ENCODE data around the gene PDE10A. TPM values are rescaled to one million over a fixed set of nuclear protein-coding genes. Genes with fewer than 3 reads are reported as not detected.

Gene PDE10A
- total RNA-seq, 6 experiments from 2014 or later: 1.2 to 2.0 (median 1.6) TPM; not detected in 2

DNA sequence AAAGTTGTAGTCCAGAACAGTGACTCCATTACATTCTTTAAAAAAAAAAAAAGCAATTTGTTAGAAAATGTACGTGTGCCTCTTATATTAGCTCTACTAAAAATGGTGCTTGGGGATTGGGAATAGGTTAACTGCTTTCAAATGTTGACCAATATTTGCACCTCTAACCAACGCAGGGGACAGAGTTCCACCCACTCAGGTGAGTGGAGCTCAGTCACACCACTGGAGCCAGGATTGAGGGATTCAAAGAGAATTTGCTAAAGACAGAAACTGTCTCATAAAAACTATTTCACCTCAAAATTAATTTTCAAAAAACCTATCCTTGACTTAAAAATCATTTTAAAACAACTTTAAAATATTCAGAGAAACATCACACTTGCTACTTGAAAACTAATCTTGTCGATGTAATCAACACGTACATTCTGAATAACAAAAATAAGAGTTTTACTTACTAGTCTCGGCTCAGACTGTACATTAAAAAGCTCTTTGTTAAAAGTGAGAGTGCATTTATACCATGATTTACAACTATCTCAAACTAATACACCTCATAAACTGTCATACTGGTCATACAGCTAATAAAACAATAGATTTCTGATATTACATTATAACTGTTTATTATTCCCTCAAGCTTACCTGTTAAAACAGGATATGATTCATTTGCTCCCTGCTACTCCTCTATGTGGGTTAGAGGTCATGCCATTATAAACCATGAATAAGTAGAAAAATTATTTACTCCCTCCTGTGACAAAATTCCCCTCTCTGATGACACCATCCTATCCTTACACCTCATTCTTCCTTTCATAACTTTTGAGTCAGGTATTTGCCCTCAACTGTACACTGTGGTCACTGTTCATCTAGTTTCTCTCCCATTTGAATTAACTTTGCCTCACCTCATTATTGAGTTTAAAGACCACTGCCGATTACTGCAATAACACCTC is 88.6 kb downstream of the PDE10A start:
- no peaks in the 10 kb centered on the region for H3K27me3 Mint-ChIP-seq (ENCODE audit: insufficient read depth)
- no peak for DNase-seq
- H3K36me3 Mint-ChIP-seq (ENCODE audit: low read depth): peaks cover 6% of the 10 kb centered on the region; the same call in 1 of the 2 replicates
- H3K27ac Mint-ChIP-seq: no peak overlapping the region
- H3K4me1 Mint-ChIP-seq (ENCODE audit: low read depth): no peaks in the 10 kb centered on the region
- peaks cover 23% of the 10 kb centered on the region for H3K9me3 Mint-ChIP-seq
- TF ChIP-seq CTCF (IDR thresholded peaks at IDR 0.05): no peak
- no peak overlapping the region for H3K4me3 Mint-ChIP-seq

- Mint-ChIP-seq H3K4me1 (ENCODE audit: low read depth) (no peaks in the 10 kb centered on the region), H3K27me3 (ENCODE audit: insufficient read depth) (no peaks in the 10 kb centered on the region), H3K27ac (no peak overlapping the region), H3K9me3 (peaks cover 28% of the 10 kb centered on the region), H3K36me3 (ENCODE audit: low read depth) (peaks cover 6% of the 10 kb centered on the region; the same call in 1 of the 2 replicates), H3K4me3 (no peak overlapping the region)
- TF ChIP-seq CTCF (IDR thresholded peaks at IDR 0.05): no peak
- DNase-seq: no peak
Measured at GRCh38 chr6:165573671-165574070, 89.4 kb downstream of the PDE10A start.

DNA sequence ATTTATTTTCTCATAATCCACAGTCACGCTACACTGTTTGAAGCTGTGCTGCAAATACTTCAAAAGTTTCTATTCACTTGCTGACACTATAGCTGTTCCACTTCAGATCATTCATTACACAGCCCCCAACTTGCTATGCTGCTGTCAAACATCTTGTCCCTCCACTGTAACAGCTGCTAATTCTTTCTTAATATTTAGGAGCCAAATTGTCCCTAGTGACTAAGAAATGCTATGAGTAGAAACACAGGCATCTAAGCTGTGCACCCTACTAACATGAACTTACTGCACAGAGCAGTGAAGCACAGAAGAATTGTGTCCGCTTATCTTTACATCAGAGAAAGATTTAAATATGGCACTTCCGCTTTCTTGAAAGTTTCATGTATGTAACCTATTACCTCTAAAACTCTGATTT is 91.3 kb downstream of the PDE10A start:
- H3K36me3 Mint-ChIP-seq (ENCODE audit: low read depth): peaks cover 6% of the 10 kb centered on the region
- H3K4me3 Mint-ChIP-seq: no peak overlapping the region
- TF ChIP-seq CTCF (IDR thresholded peaks at IDR 0.05): no peak
- H3K4me1 Mint-ChIP-seq (ENCODE audit: low read depth): no peaks in the 10 kb centered on the region
- no peak overlapping the region for H3K27ac Mint-ChIP-seq
- H3K27me3 Mint-ChIP-seq (ENCODE audit: insufficient read depth): no peaks in the 10 kb centered on the region
- no peak for DNase-seq
- H3K9me3 Mint-ChIP-seq: peaks cover 33% of the 10 kb centered on the region

DNA sequence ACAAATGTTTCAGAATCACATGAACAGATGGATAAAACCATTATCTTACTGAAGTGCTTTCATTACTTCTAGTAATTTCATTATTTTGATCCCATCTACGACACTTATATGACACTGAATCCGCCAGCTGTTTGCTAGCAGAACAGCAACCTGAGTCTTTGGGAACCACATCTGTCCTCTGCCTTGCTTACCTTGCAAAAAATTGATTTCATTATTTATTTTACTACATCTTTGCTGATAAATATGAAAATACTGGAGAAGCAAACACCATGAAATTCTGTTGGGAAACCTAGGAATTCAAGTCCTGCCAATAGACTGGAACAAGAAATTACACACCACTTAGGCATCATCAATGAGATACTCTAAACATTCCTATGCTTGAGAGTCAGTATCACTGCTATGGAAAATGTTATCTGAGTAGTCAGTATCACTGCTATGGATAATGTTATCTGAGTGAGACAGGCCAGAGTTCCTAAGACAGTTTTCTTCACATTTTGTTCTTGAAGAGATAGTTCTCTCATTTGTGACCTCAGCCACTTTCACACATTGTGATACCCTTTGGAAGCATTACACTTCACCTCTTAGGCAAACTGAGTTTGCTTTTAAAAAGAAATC is 91.9 kb downstream of the PDE10A start:
- no peak overlapping the region for H3K27ac Mint-ChIP-seq
- H3K9me3 Mint-ChIP-seq: peaks cover 34% of the 10 kb centered on the region
- no peak for DNase-seq
- TF ChIP-seq CTCF (IDR thresholded peaks at IDR 0.05): no peak
- peaks cover 6% of the 10 kb centered on the region for H3K36me3 Mint-ChIP-seq (ENCODE audit: low read depth)
- H3K4me1 Mint-ChIP-seq (ENCODE audit: low read depth): no peaks in the 10 kb centered on the region
- H3K4me3 Mint-ChIP-seq: no peak overlapping the region
- no peaks in the 10 kb centered on the region for H3K27me3 Mint-ChIP-seq (ENCODE audit: insufficient read depth)

DNA sequence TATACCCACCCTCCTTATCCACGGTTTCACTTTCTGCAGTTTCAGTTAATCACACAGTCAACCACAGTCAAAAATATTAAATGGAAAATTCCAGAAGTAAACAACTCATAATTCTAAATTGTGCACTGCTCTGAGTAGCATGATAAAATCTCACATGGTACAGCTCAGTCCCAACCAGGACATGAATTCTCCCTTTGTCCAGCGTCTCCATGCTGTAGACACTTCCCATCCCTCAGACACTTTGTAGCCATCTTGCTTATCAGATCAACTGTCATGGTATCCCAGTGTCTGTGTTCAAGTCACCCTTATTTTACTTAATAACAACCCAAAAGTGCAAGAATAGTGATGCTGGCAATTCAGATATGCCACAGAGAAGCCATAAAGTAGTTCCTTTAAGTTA is 94.7 kb downstream of the PDE10A start:
- DNase-seq: no peak
- H3K27ac Mint-ChIP-seq: no peak overlapping the region
- H3K9me3 Mint-ChIP-seq: peaks cover 32% of the 10 kb centered on the region
- TF ChIP-seq CTCF (IDR thresholded peaks at IDR 0.05): no peak
- peaks cover 1% of the 10 kb centered on the region for H3K36me3 Mint-ChIP-seq (ENCODE audit: low read depth)
- H3K4me1 Mint-ChIP-seq (ENCODE audit: low read depth): no peaks in the 10 kb centered on the region
- H3K27me3 Mint-ChIP-seq (ENCODE audit: insufficient read depth): no peaks in the 10 kb centered on the region
- H3K4me3 Mint-ChIP-seq: no peak overlapping the region
